Stimulated activated CD4-positive, alpha-beta T cell treated with anti-CD3 and anti-CD28 coated beads, Interleukin-4, amount 100 ng/mL, for 48 hours (primary cell): ENCODE results near the gene SCFD2.

Experiments
- DNase-seq, 2 donors: peaks; one replicate each; pipeline ENCODE4 v3.0.0-alpha.2; 2020; ENCODE audit warnings: low read depth in 2 of 2

Gene SCFD2

GRCh38 chr4:52824603-52825459 lies 541.0 kb downstream of the SCFD2 start:
- no peak for DNase-seq

DNA sequence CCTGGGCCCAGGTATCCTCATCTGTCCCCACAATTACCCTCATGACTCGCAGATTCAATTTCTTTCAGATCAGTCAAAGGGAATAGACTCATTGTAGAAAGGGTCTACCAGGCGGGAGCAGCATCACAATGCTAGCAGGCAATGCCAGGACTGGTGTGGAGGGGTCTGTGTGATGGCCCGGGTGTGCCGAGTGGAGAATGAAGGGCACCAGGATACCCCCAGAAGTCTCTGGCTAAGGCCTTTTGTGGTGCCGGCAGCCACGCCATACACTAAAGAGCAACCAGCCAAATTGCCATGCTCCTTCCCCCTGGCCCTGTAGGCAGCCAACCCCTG lies 541.6 kb downstream of the SCFD2 start:
- no peak for DNase-seq

- no peak for DNase-seq
These were observed 542.2 kb downstream of the SCFD2 start for GRCh38 chr4:52823702-52824092.
